Activated CD4-positive, alpha-beta T cell treated with anti-CD3 and anti-CD28 coated beads, Interleukin-2, amount 50 U/mL, for 16 hours (primary cell): ENCODE data around the gene S100A10.

Source experiments
- DNase-seq: peaks from one replicate; pipeline ENCODE4 v3.0.0-alpha.2; 2020

Gene S100A10

GRCh38 chr1:152009691-152010090, 16.0 kb upstream of the S100A10 start:
- no peak for DNase-seq

- no peak for DNase-seq
Observed at GRCh38 chr1:152007047-152007446, 13.4 kb upstream of the S100A10 start.

GRCh38 chr1:152005360-152005912, 11.8 kb upstream of the S100A10 start:
- no peak for DNase-seq

GRCh38 chr1:152003846-152004442, 10.3 kb upstream of the S100A10 start:
- no peak for DNase-seq

- no peak for DNase-seq
Observed at GRCh38 chr1:152002960-152003359, 9.3 kb upstream of the S100A10 start.

GRCh38 chr1:152001631-152002584, 8.2 kb upstream of the S100A10 start:
- peak; percentile 75 for DNase-seq

GRCh38 chr1:152000964-152001630, 7.4 kb upstream of the S100A10 start:
- no peak for DNase-seq

GRCh38 chr1:151998611-151999362, 5.1 kb upstream of the S100A10 start:
- DNase-seq: no peak

- DNase-seq: no peak
Observed at GRCh38 chr1:151997284-151997570, 3.6 kb upstream of the S100A10 start.

GRCh38 chr1:151995774-151996173, 2.1 kb upstream of the S100A10 start:
- DNase-seq: no peak

- DNase-seq: no peak
Observed at GRCh38 chr1:151994956-151995355, 1.3 kb upstream of the S100A10 start.

GRCh38 chr1:151993084-151993733, 450 bp downstream of the S100A10 start:
- DNase-seq: peak; percentile 56

- DNase-seq: peak; percentile 53
Observed at GRCh38 chr1:151992303-151993083, 1.2 kb downstream of the S100A10 start.

- no peak for DNase-seq
Observed at GRCh38 chr1:151991663-151992302, 1.9 kb downstream of the S100A10 start.

- no peak for DNase-seq
Observed at GRCh38 chr1:151990856-151991198, 2.8 kb downstream of the S100A10 start.

- no peak for DNase-seq
Observed at GRCh38 chr1:151990058-151990855, 3.4 kb downstream of the S100A10 start.

GRCh38 chr1:151989211-151989862, 4.3 kb downstream of the S100A10 start:
- DNase-seq: peak; percentile 63

- no peak for DNase-seq
Observed at GRCh38 chr1:151988405-151988923, 5.2 kb downstream of the S100A10 start.

- no peak for DNase-seq
Observed at GRCh38 chr1:151986501-151987190, 7.0 kb downstream of the S100A10 start.
